Lung (tissue), 12 donors: ENCODE results near the gene C3orf52. TPM values are rescaled to one million over a fixed set of nuclear protein-coding genes. Genes with fewer than 3 reads are reported as not detected.
A peak's percentile ranks its signal among the peaks of the same experiment; 100 is the strongest.

ENCODE experiments used
- ATAC-seq: fragments of 200-7000 bp; cut with Tn5 transposase; one replicate; pipeline ENCODE4 v1.9.1; 2020; ENCODE audit warnings: moderate number of reproducible peaks; ENCODE audit not compliant: insufficient read depth, low FRiP score
- DNase-seq, 3 donors: peaks; one replicate each; pipeline ENCODE4 v3.0.0-alpha.2; 2013 to 2017
- H3K27ac ChIP-seq, 2 donors: one replicate each; pipeline ENCODE4 v1.5.1; 2013; ENCODE audit warnings: mild to moderate bottlenecking in 2 of 2, moderate library complexity in 2 of 2, control low read depth in 1 of 2, inconsistent platforms in 1 of 2, low read depth in 1 of 2, low read length in 1 of 2
- H3K27me3 ChIP-seq, 3 donors: one replicate each; pipeline ENCODE4 v1.5.1; 2013; ENCODE audit warnings: low read length in 2 of 3; ENCODE audit not compliant: control insufficient read depth in 3 of 3, insufficient read depth in 3 of 3
- H3K36me3 ChIP-seq, 4 donors: one replicate each; pipeline ENCODE4 v1.5.1; 2013; ENCODE audit warnings: low read length in 4 of 4, mild to moderate bottlenecking in 1 of 4, moderate library complexity in 1 of 4; ENCODE audit not compliant: control insufficient read depth in 4 of 4, insufficient read depth in 4 of 4
- H3K4me1 ChIP-seq, 5 donors: one replicate each; pipeline ENCODE4 v1.5.1; 2013; ENCODE audit warnings: low read length in 5 of 5, mild to moderate bottlenecking in 2 of 5, moderate library complexity in 1 of 5; ENCODE audit not compliant: control insufficient read depth in 5 of 5, insufficient read depth in 5 of 5
- H3K4me3 ChIP-seq: one replicate; pipeline ENCODE4 v1.5.1; 2013; ENCODE audit warnings: mild to moderate bottlenecking, control low read depth, moderate library complexity
- H3K9ac ChIP-seq, 2 donors: one replicate each; pipeline ENCODE4 v1.5.1; 2013; ENCODE audit warnings: low read length in 2 of 2, control low read depth in 1 of 2; ENCODE audit not compliant: insufficient read depth in 1 of 2
- H3K9me3 ChIP-seq, 4 donors: one replicate each; pipeline ENCODE4 v1.5.1; 2013; ENCODE audit warnings: low read length in 3 of 4, mild to moderate bottlenecking in 1 of 4, moderate library complexity in 1 of 4; ENCODE audit not compliant: control insufficient read depth in 4 of 4, insufficient read depth in 3 of 4
- CTCF ChIP-seq: IDR thresholded peaks from 2 replicates; pipeline ENCODE4 v1.5.1; 2012; ENCODE audit warnings: mild to moderate bottlenecking; ENCODE audit errors: control extremely low read depth, extremely low read depth
- WGBS, 2 donors: extraction: QIAGEN DNeasy Blood & Tissue Kit; methylation state at CpG; one replicate each; pipeline ENCODE4 v1.1.7; 2013; 5-methylcytosine and 5-hydroxymethylcytosine counted together
- polyA plus RNA-seq, 2 donors: library from polyadenylated mRNA; stranded (reverse); fragments of 200-250 nt; gene quantifications; one replicate each; pipeline ENCODE4 v1.2.1, GENCODE V29; 2013
- total RNA-seq, 2 donors: library from RNA; depleted of rRNA in 1 of 2; stranded (reverse); fragments of >200 nt in 1 of 2; gene quantifications; one replicate each; pipeline ENCODE4 v1.2.1, GENCODE V29; 2014 to 2021
- donor health status: control.
- donor health status: control.
- donor health status: Bipolar disorder and iron deficiency.
- donor health status: healthy.
- donor health status: DM: yes; HTN: yes; CAD: no.

C3orf52 gene
- total and polyA plus RNA-seq, 4 donors: 6.5 to 22.4 (median 14.5) TPM

GRCh38 chr3:112085735-112086075 lies 484 bp upstream of the C3orf52 start:
- Histone ChIP-seq H3K9ac (no peak overlapping the region), H3K4me3 (peak overlapping the region; percentile 16), H3K27ac (peak overlapping the region in 1 of 2 donors; percentile 75), H3K4me1 (peaks cover 0 to 15% (median 3%) of the 10 kb centered on the region in 5 donors), H3K9me3 (no peaks in the 10 kb centered on the region), H3K27me3 (peaks cover 0 to 11% (median 0%) of the 10 kb centered on the region in 3 donors), H3K36me3 (no peaks in the 10 kb centered on the region)
- no peak for DNase-seq
- ATAC-seq: no peak
- 34 to 41% methylated on average over 12 of the region's 12 CpGs for WGBS, 2 donors
- no peak for TF ChIP-seq CTCF

GRCh38 chr3:112086875-112087524 lies 811 bp downstream of the C3orf52 start:
- Histone ChIP-seq H3K27me3 (peaks cover 0 to 11% (median 0%) of the 10 kb centered on the region in 3 donors), H3K4me1 (peaks cover 0 to 22% (median 3%) of the 10 kb centered on the region in 5 donors), H3K9ac (peak overlapping the region in 1 of 2 donors; percentile 57), H3K27ac (peak overlapping the region; percentile 63 to 72), H3K9me3 (no peaks in the 10 kb centered on the region), H3K36me3 (no peaks in the 10 kb centered on the region), H3K4me3 (peak overlapping the region; percentile 4)
- 33 to 40% methylated on average over 13 to 14 of the region's 14 CpGs for whole genome bisulfite sequencing, 2 donors
- TF ChIP-seq CTCF: no peak
- DNase-seq (no peak), ATAC-seq (no peak)

- Histone ChIP-seq H3K9me3 (no peaks in the 10 kb centered on the region), H3K27me3 (peaks cover 0 to 11% (median 0%) of the 10 kb centered on the region in 3 donors), H3K36me3 (no peaks in the 10 kb centered on the region), H3K9ac (no peak overlapping the region), H3K4me1 (peaks cover 0 to 27% (median 8%) of the 10 kb centered on the region in 5 donors), H3K4me3 (no peak overlapping the region), H3K27ac (peak overlapping the region; percentile 28 to 77)
- no peak for DNase-seq
- 79 to 86% methylated on average over 5 of the region's 5 CpGs for WGBS, 2 donors
- no peak for TF ChIP-seq CTCF
- no peak for ATAC-seq
These were observed 1.6 kb downstream of the C3orf52 start for GRCh38 chr3:112087746-112088145.
